GM19240 (cell line): ENCODE measurements around the gene ACO2.
"Not testable (repeated sequence)": the region's sequence is repeated elsewhere in the genome, so short reads cannot be mapped to it uniquely, and the experiment has no call there.

Experiments
- DNase-seq: peaks from one replicate; pipeline ENCODE4 v3.0.0; 2011; ENCODE audit warnings: low spot score; ENCODE audit not compliant: insufficient read length

ACO2 gene

GRCh38 chr22:41448189-41448808 lies 20.6 kb upstream of the ACO2 start:
- DNase-seq: peak; percentile 75

GRCh38 chr22:41458161-41458728 lies 10.7 kb upstream of the ACO2 start:
- no peak for DNase-seq

GRCh38 chr22:41459431-41459830 lies 9.5 kb upstream of the ACO2 start:
- no peak for DNase-seq

DNA sequence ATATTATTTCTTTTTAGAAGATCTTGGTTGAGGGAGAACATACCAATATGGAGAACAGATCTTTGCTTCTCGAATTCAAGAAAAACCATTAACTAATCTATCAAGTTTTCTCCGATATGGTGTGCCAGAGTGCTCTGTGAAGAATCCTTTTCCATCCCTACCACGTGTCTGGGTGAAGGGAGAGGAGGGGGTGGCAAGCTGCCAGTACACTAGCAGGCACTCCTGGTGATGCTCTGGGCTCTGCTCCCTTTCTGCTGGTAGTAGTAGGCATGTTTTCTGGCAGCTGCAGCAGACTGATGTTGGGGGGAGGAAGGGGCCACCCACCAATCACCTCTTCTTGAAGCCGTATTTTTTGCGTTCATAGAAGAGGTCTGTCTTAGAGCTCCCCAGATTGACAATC lies 8.8 kb upstream of the ACO2 start:
- DNase-seq: not testable (repeated sequence)

DNA sequence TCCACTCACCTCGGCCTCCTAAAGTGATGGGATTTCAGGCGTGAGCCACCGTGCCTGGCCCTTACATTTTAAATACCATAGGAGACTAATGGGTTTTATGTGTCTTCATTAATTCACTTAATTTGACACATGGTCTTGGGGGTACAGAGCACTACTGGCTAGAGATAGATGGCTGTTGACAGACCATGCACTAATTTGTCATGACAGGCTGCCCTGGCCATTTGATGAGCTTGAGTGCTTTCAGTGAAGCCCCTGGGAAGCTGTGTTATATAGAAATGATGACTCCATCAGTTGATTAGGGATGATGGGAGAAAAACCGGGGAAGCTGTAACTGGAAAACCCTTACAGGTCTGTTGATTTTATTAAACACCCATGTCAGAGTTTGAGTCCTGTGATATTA lies 7.0 kb upstream of the ACO2 start:
- DNase-seq: no peak

- no peak for DNase-seq
These were observed 418 bp downstream of the ACO2 start for GRCh38 chr22:41469218-41469851.

GRCh38 chr22:41470886-41471285 lies 2.0 kb downstream of the ACO2 start:
- no peak for DNase-seq

- DNase-seq: no peak
These were observed 2.7 kb downstream of the ACO2 start for GRCh38 chr22:41471568-41471967.

DNA sequence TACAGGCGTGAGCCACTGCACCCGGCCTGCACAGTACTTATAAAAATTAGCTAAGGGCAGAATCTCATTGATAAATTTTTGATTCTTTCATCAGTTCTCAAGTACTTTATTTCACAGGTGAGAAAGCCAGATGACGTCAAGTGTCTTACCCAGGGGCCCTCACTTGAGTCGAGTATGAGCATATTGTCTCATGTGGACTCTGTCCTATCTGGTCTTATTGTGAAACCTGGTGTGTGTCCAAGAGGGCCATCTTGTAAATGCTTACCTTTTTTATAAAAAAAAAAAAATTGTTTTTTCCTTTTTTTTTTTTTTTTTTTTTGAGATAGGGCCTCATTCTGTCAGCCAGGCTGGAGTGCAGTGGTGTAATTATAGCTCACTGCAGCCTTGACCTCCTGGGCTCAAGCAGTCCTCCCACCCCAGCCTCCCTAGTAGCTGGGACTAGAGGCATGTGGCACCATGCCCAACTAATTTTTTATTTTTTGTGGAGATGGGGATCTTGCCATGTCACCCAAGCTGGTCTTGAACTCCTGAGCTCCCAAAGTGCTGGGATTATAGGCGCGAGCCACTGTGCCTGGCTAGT lies 6.0 kb downstream of the ACO2 start:
- DNase-seq: no peak

- DNase-seq: no peak
These were observed 9.6 kb downstream of the ACO2 start for GRCh38 chr22:41478473-41478872.

- DNase-seq: no peak
These were observed 10.1 kb downstream of the ACO2 start for GRCh38 chr22:41478891-41479521.

DNA sequence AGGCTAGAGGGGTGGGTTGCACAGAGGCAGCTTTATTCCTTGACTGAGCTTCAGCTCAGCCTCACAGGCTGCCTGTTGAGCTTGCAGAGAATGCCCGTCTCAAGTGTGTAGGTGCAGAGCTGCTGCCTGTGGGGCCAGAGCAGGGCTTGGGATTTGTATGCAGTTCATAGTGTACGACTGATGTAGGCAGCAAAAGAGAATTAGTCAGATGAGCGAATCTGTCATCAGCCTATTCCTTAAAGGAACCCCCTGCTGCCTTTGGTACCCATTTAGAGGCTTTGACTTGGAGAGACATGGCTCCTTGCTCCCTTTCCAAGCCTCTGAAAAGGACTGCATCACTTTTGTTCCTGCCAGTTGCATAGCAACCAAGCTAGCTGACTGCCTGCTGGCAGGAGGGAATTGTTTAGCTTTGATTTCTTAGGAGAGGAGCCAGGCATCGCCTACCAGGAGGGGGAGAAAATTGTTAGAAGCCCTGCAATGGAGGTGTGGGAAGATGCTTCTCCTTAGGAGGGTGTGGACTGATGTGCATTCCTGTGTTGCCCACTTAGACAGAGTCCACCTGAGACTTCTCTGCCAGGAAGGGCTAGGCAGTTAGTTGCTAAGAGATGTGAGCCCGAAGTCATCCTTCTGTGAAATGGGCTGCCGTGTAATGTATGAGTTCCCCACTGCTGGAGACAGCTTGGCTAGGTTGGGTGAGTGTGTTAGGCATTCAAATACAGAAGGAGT lies 10.9 kb downstream of the ACO2 start:
- DNase-seq: no peak

DNA sequence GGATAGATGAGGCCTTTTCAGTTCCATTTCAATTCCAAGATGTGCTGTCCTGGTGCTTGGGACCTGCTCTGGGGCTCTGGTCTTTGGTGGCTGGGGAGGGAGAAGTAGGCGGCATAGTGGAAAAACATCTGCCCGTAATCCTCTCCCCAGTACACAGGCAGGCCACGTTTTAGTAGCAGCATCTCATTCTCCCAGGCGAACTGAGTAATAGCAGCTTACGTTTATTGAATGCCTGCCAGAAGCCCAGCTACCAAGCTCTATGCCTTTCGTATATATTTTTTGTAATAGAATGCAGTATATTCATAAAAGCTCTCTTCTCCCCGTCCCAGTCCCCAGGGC lies 11.4 kb downstream of the ACO2 start:
- no peak for DNase-seq

GRCh38 chr22:41481131-41481830 lies 12.4 kb downstream of the ACO2 start:
- DNase-seq: no peak

DNA sequence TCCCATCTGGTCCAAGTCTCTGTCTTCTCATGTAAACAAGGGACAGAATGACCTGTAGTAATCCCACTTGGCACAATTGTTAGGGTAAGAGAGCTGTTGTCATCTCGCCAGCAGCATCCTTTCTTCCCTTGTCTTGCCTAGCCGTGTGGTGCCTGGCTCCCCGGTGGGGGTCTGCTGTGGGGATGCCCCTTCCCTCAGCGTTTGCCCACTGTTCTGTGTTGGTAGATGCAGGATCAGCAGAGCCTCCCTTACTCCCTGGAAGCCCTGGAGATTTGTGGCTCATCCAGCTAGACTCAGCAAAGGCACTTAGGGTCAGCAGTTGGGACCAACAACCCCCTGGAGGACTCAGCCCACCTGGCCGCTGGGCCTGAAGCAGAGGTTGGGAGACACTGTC lies 13.0 kb downstream of the ACO2 start:
- DNase-seq: no peak

DNA sequence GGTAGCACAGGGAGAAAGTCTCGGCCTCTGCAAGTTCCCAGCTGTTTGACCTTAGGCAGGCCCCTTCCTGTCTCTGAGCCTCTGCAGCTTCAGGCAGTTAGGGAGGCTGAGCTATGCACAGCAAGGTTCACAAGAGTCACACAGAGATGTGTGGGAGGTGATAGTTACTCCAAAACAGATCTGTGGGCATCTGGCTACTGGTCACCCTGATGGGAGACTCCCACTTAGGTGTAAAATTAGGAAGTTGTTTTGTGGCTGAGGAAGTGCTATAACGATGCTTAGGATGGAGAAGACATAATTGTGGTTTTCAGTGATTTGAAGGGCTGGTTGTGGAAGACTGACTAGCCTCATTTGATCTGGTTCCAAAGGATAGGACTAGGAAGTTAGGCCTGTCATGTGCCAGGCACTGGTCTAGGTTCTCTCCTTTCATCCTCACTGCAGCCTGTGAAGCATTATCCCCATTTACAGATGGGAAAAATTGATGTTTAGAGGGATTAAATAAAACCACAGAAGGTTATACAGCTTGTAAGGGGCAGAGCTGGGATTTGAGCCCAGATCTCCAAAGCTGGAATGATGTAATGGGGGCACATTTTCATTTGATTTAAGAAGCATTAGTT lies 13.5 kb downstream of the ACO2 start:
- DNase-seq: no peak

- DNase-seq: no peak
These were observed 16.1 kb downstream of the ACO2 start for GRCh38 chr22:41485033-41485432.

DNA sequence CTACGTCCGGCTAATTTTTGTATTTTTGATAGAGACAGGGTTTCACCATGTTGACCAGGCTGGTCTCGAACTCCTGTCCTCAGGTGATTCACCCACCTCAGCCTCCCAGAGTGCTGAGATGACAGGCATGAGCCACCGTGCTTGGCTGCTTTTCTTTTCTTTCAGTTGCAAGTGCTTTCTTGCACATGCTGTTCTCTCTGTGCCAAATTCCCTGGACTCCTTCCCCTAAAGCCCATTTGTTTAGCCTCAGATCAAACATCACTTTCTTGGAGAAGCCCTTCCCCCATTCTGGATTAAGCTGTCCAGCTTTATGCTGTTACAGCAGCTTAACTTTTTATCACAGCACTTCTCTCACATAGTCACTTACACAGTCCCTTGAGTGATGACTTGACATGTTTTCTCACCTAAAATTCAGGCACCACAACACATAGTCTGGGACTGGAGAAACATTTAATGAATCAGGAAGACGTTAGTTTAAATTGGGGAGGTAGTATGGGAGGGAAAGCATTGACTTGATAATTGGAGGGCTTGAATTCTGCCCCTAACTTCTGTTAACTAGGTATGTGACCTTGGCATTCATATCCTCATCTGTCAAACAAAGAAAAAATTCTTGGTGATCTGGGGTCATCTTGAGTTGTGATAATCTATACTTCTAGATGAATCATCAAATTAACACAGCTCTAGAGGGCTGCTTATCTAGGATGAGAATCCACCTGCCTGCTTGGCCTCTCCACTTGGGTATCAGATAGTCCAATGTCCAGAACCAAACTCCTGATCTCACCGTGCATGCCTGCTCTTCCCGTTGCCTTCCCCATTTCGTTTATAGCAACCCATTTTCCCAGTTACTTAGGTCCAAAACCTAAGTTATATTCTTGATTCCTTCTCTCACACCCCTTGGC lies 18.4 kb downstream of the ACO2 start:
- no peak for DNase-seq

DNA sequence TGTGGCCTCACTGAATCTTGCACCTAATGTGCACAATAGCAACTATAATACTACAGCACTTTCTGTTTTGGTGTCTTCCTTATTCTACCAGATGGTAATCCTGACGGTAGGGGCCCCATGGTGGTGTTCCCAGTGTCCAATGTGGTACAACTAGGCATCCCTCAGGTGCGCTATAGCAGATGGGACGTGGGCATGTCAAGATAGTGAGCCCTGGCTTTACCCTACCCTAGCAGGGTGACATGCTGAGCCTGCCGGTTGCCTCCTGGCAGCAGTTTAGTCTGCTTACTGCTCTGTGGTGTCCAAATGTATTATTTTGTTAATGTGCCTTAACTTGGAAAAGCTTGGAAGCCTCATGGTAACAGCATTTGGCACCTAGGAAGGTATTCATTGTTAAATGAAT lies 19.2 kb downstream of the ACO2 start:
- DNase-seq: no peak
